GM12875 (cell line): ENCODE data around the gene KRT6C.

ENCODE experiments used
- H3K4me3 ChIP-seq: one replicate; pipeline ENCODE4 v1.5.1; 2011; ENCODE audit warnings: low read depth, low read length, control low read depth
- CTCF ChIP-seq: IDR thresholded peaks from 2 replicates; pipeline ENCODE4 v1.5.1; 2011; ENCODE audit warnings: low read depth, mild to moderate bottlenecking, control low read depth, inconsistent platforms, low read length, moderate library complexity, borderline replicate concordance; ENCODE audit not compliant: insufficient read depth

The KRT6C gene

GRCh38 chr12:52434081-52434733, 39.4 kb downstream of the KRT6C start, which contains the start of gene KRT75:
KRT75 (minus strand) TSS chr12:52434371; CDS start chr12:52434304, 67 bp downstream.
- H3K4me3 ChIP-seq, result no peak within 1 kb of the TSS
- TF ChIP-seq CTCF, result no peak

GRCh38 chr12:52433501-52434080, 40.0 kb downstream of the KRT6C start:
- TF ChIP-seq CTCF, result no peak

GRCh38 chr12:52432559-52433207, 40.9 kb downstream of the KRT6C start:
- no peak for TF ChIP-seq CTCF
- H3K4me3 ChIP-seq, result no peak overlapping the region

More at GRCh38 chr12:52433501-52434080, 40.0 kb downstream of the KRT6C start:
- H3K4me3 ChIP-seq, result no peak overlapping the region

GRCh38 chr12:52428121-52428520, 45.5 kb downstream of the KRT6C start:
- no peak for TF ChIP-seq CTCF
- H3K4me3 ChIP-seq, result no peak overlapping the region

- no peak for TF ChIP-seq CTCF
- no peak overlapping the region for H3K4me3 ChIP-seq
Observed at GRCh38 chr12:52427083-52427482, 46.5 kb downstream of the KRT6C start.

- no peak overlapping the region for H3K4me3 ChIP-seq
- no peak for TF ChIP-seq CTCF
Observed at GRCh38 chr12:52426034-52426433, 47.6 kb downstream of the KRT6C start.
